SW 1271 (cell line): ENCODE measurements around the gene NXPH4.

Experiments
- DNase-seq, 2 experiments: peaks; one replicate each; lab custom pipeline; 2025; lab: John Stamatoyannopoulos, UW

Gene NXPH4

DNA sequence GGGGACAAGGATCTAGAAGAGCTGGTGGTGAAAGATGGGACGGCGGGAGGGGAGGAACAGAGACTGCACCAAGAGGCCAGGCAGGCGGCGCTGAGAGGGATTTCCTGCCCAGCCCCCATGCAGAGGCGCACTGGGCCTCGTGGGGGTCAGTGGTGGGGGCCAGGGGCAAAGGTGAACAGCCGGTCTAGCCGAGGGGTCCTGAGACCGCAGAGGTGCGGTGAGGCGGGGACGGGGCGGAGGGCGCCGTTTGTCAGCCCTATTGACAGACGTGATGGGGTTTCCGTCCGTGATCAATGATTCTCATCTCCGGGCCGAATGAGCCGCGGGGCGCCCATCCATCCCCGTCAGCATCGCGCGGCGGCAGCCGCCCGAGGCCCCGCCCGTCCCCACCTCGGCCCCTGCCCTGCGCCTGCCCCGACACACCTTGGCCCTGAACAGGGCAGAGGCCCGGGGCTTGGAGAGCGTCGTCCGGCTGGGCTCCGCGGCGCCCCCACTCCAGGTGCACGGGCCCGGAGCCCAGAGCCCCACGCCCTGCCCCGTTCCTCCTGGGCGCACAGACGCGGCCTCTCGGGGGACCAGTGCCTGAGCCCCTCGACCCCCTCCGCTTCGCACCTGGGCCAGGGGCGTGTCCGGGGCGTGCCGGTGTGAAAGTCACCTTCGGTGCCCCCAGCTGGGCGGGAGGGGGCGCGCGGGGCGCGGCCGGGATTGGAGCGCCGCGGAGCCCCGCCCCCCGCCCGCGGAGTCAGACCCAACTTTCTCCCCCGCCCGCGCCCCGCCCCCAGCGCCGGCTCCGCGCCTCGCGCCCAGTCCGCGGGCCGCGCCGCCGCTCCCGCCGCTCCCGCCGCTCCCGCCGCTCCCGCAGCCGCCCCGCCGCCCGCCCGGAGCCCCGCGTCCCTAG, at the start of gene NXPH4:
NXPH4 (plus strand) TSS at position 781 of the 898 bp plus-strand sequence. CDS start 176 bp downstream, outside the sequence.
- no peak for DNase-seq

DNA sequence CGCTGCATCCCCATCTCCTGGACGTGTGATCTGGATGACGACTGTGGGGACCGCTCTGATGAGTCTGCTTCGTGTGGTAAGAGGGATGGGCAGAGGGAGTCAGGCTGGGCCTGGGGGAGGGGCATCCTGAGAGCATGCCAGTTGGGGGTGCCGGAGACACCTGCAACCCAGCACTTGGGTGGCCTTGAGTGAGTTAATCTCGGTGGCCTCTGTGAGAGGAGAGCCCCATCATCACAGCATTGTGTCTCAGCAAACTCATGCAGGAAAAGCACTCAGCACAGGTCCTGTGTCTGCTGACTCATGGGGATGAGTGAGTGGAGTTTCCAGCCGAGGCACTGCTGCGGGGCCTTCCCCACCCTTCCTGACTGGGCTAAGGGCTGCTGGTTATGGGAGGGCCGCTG, 49.6 kb upstream of the NXPH4 start:
- no peak for DNase-seq

DNA sequence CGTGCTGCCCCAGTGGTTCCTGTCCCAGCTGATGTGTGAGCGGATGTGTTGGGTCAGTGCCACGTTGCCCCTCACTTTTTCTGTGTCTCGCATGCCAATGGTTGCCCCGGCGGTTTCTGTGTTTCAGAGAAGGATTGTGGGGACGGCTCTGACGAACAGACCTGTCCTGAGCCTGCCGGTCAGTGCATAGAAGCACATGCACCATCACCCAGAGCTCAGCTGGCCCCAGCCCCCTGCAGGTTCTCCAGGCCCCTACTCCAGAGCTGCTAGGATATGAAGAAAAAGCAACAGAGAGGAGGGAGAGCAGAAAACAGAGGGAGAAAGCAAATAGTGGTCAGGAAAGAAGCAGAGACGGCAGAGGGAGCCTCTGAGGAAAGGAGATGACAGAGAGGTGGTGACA, 48.5 kb upstream of the NXPH4 start:
- DNase-seq = no peak

DNA sequence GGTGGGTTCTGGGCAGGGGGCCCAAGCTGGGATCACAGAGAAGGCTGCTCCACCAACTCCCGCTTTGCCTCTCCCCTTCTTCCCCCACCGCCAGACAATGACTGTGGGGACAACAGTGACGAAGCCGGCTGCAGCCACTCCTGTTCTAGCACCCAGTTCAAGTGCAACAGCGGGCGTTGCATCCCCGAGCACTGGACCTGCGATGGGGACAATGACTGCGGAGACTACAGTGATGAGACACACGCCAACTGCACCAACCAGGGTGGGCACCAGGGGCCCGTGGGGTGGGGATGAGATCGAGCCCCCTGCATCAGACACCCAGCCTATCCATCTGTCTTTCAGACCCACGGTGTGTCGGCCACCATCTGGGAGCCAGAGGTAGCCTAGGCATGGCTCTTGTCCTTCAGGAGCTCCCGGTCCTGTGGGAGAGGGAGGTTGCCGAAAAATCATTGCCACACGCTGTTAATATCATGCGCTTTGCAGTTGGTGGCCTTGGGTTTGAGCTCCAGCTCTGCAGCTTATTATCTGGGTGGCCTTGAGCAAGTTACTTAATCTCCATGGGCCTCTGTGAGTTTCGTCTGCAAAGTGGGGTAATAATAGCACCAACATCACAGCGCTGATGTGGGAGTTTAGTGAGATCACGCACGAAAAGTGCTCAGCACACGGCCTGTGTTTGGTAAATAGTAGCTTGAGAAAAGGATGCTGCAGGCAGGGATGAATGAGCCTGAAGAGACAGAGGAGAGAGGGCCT, 47.4 kb upstream of the NXPH4 start:
- DNase-seq = no peak

DNA sequence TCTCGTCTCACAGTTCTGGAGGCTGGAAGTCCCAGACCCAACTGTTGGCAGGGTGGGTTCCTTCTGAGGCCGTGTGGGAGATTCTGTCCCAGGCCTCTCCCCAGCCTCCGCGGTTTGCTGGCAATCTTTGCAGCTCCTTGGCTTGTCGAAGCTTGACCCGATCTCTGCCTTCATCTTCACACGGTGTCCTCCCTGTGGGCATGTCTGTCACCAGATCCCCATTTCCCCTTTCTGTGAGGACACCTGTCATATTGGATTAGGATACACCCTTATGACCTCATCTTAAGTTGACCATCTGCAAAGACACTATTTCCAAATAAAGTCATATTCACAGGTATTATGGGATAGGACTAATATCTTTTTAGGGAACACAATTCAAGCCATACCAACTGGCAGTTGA, 46.6 kb upstream of the NXPH4 start:
- DNase-seq = no peak

DNA sequence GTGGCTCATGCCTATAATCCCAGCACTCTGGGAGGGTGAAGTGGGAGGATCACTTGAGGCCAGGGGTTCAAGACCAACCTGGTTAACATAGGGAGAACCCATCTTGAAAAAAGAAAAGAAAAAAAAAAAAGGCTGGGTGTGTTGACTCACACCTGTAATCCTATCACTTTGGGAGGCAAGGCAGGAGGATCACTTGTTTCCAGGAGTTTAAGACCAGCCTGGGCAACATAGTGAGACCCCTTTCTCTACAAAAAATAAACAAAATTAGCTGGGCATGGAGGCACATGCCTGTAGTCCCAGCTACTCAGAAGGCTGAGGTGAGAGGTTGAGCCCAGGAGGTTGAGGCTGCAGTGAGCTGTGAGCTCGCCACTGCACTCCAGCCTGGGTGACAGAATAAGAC, 46.2 kb upstream of the NXPH4 start:
- DNase-seq = no peak

DNA sequence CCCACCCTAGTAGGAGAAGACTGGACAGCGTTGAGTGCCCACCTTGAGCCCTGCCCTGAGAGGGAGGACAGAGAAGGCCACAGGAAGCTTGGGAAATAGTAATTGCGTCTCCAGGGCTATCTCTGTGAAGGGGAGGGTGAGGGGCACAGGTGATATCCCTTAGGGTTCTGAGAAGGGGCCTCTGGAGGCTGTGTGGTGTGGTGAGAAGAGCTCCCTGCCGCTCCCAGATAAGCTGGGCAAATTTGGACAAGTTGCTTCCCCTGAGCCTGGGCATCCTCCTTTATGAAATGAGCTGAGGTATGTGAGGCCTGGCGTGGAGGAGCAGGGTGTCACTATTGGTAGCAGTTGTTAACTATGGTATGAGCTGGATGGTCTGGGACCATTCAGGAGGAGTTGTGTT, 45.7 kb upstream of the NXPH4 start:
- no peak for DNase-seq

DNA sequence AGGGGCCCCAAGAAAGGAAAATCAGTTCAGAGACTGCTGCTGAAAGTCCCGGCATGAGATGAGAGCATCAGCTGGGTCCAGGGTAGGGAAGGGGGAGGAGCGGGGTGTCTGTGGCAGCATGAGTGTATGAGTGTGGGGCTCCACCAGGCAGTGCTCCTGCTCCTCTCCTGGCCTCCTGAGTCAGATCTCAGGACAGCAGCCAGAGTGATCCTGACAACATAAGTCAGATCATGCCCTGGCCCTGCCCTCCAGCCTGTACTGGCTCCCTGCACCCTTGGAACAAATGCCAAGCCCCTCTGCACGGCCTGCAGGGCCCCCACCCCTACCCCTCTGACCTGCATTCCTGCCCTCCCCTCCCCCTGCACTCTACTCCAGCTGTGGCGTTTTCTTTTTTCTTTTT, 44.9 kb upstream of the NXPH4 start:
- DNase-seq = no peak

DNA sequence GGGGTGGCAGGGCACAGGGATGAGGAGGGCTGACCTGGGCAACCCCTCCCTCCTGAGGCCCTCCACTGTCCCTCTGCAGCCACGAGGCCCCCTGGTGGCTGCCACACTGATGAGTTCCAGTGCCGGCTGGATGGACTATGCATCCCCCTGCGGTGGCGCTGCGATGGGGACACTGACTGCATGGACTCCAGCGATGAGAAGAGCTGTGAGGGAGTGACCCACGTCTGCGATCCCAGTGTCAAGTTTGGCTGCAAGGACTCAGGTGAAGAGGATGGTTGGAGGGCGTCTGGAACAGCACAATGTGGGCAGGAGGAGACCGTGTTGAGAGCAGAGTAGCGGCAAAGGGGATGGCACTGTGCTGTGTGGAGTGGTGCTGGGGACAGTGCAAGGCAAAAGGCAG, 43.5 kb upstream of the NXPH4 start:
- no peak for DNase-seq

DNA sequence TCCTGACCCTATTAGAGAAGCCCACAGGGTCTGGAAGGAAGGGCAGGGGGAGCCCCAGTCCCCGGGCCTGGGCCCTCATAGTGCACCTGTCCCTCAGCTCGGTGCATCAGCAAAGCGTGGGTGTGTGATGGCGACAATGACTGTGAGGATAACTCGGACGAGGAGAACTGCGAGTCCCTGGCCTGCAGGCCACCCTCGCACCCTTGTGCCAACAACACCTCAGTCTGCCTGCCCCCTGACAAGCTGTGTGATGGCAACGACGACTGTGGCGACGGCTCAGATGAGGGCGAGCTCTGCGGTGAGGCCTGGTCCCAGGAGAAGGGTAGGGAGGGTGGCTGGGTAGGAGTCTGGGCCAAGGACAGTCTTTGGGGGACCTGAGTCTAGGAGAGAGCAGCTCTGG, 42.9 kb upstream of the NXPH4 start:
- no peak for DNase-seq

DNA sequence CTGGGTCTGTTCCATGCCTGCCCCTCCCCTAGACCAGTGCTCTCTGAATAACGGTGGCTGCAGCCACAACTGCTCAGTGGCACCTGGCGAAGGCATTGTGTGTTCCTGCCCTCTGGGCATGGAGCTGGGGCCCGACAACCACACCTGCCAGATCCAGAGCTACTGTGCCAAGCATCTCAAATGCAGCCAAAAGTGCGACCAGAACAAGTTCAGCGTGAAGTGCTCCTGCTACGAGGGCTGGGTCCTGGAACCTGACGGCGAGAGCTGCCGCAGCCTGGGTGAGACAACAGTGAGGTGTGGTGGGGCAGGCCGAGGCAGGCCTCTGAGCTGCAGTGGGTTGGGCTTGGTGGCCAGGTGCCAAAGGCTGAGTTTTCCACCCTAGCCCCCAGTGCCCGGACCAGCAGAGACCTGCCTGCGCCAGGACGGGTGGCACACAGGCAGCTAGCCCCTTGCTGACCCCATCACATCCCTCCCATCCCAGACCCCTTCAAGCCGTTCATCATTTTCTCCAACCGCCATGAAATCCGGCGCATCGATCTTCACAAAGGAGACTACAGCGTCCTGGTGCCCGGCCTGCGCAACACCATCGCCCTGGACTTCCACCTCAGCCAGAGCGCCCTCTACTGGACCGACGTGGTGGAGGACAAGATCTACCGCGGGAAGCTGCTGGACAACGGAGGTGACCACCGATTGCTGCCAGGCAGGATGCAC, 41.0 kb upstream of the NXPH4 start:
- DNase-seq = peak in 1 of 2 experiments; percentile 14

DNA sequence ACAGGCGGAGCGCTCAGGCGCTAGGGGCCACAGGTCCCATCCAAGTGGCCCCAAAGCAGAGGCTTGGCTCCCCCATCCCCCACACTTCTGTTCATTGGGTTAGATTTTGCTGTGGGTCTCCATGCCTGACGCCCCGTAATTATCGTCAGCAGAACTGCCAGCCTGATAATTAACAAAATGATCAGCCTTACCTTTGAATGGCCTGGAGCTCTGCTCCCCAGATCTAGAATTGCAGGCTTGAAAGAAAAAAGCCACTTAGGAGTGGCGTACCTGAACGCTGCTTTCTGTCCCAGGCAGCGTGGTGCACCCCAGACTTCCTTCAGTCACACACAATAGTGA, 40.5 kb upstream of the NXPH4 start:
- no peak for DNase-seq

DNA sequence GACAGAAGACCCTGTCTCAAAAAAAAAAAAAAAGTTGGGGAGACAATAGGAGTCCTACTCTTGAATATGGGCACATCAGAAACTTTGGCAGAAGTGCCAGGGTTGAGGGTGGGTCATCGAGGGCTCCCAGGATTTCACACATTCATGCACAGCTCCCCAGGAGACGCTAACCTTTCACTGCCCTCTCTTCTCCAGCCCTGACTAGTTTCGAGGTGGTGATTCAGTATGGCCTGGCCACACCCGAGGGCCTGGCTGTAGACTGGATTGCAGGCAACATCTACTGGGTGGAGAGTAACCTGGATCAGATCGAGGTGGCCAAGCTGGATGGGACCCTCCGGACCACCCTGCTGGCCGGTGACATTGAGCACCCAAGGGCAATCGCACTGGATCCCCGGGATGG, 39.7 kb upstream of the NXPH4 start:
- no peak for DNase-seq

DNA sequence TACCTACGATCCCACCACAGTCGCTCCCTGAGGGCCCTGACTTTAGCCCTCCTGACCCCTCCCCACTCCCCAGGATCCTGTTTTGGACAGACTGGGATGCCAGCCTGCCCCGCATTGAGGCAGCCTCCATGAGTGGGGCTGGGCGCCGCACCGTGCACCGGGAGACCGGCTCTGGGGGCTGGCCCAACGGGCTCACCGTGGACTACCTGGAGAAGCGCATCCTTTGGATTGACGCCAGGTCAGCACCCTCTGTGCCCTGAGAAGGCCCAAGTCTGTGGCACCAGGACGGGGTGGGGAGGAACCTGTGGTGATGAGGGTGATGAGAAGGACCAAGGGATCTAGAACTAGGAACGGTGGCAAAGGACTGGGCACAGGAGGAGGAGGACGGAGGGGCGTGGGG, 39.2 kb upstream of the NXPH4 start:
- DNase-seq = no peak

DNA sequence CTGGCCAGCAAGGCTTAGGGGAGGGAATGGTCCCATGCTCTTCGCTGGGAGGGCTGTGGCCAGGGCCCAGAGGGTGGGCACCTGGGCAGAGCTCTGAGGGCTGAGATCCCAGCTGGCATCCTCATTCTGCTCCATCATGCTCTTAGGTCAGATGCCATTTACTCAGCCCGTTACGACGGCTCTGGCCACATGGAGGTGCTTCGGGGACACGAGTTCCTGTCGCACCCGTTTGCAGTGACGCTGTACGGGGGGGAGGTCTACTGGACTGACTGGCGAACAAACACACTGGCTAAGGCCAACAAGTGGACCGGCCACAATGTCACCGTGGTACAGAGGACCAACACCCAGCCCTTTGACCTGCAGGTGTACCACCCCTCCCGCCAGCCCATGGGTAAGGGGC, 38.4 kb upstream of the NXPH4 start:
- DNase-seq = no peak

DNA sequence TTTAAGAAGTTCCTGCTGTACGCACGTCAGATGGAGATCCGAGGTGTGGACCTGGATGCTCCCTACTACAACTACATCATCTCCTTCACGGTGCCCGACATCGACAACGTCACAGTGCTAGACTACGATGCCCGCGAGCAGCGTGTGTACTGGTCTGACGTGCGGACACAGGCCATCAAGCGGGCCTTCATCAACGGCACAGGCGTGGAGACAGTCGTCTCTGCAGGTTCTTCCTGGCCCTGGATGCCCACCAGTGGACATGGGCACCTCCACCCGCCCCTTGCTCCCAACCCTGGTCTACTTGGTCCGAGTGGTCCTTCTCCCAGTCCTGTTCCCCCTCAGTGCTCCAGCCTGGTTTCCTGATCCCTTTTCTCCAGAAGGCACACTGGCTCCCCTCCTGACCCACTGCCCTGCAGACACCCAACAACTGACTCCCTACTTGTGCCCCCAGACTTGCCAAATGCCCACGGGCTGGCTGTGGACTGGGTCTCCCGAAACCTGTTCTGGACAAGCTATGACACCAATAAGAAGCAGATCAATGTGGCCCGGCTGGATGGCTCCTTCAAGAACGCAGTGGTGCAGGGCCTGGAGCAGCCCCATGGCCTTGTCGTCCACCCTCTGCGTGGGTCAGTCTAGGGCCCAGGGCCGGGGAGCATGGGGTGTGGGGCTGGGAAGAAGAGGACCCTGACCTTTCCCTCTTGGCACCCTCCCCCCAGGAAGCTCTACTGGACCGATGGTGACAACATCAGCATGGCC, 37.1 kb upstream of the NXPH4 start:
- no peak for DNase-seq

DNA sequence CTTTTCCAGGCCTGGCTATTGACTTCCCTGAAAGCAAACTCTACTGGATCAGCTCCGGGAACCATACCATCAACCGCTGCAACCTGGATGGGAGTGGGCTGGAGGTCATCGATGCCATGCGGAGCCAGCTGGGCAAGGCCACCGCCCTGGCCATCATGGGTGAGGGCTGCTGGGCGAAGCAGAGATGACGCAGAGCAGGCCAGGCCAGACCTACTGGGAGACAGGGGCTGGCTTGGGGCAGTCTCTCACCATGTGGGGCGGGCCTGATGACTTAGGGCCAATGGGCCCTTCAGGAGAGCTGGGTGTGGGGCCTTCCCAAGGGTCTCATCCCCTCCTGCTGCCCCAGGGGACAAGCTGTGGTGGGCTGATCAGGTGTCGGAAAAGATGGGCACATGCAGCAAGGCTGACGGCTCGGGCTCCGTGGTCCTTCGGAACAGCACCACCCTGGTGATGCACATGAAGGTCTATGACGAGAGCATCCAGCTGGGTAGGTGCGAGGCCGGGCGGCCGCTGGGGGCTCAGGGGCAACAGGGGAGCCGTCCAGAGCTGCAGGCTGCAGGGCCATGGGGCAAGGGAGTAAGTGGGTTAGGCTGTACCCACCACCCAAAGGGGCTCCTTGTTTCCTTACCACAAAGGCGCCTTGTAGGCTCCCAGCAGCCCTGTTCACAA, 36.1 kb upstream of the NXPH4 start:
- DNase-seq = no peak

DNA sequence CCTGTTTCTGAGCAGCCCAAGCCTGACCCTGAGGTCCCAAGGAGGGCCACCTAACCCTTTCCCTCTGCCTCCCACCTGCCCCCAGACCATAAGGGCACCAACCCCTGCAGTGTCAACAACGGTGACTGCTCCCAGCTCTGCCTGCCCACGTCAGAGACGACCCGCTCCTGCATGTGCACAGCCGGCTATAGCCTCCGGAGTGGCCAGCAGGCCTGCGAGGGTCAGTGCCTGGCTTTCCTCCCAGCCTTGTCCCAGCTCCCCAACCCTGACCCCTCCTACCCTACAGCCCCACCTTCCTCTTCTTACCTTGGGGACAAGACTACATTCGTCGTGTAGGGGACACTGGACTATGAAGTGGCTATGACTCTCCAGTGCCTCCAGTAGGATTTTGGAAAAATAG, 35.5 kb upstream of the NXPH4 start:
- no peak for DNase-seq

DNA sequence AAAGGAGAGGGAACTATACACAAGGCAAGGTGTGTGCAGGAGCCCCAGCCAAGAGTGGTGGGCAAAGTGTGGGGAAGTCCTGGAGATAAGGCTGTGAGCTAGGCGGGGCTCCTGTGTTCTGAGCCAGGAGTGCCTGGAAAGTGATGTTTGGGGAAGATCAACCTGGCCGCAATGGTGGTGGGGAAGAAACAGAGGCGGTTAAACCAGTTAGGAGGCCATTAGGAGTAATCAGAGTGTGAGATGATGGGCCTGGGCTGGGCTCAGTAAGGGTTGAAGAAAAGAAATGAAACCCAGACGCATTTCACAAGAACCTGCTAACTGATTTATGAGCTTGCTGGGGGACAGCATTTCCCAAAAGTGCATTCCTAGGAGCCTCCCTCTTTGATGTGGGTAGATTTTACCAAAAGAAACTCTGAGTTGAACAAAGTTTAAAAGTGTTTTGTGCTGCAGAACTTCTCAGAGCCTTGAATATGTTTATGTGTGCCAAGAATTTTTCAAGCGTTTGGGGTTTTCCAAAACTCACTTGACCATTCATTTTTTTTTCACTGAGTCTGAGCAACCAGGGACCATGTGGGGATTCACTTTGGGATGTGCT, 34.9 kb upstream of the NXPH4 start:
- no peak for DNase-seq

DNA sequence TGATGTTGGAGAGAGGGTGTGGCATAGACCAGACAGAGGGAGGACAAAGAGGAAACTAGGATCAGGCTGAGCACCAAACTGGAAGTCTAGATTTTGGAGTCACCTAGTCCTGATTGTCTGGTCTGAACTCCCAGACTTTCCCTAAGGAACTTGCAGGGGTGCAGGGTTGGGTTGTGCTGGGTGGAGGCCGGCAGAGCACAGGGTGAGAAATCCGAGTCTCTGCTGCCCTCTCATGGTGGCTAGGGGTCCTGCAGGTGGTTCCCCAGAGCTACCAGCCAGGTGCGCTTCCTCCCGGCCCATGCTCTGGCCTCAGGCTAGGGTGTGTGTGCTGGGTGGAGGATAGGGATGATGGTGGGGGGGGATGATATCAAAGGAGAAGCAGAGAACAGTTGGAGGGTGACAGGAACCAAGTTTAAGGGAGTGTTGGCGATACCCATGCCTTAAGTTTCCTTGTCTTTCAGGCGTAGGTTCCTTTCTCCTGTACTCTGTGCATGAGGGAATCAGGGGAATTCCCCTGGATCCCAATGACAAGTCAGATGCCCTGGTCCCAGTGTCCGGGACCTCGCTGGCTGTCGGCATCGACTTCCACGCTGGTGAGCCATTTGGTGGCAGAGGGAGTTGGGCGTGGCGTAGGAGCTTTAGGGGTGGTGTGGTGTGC, 33.5 kb upstream of the NXPH4 start:
- DNase-seq = peak in 1 of 2 experiments; percentile 62
